ENCODE measurements around the gene RAPGEF1. TPM values are rescaled to one million over a fixed set of nuclear protein-coding genes. Genes with fewer than 3 reads are reported as not detected.

RAPGEF1 gene
- total RNA-seq, 1 experiment from 2014 or later: 55.6 TPM

DNA sequence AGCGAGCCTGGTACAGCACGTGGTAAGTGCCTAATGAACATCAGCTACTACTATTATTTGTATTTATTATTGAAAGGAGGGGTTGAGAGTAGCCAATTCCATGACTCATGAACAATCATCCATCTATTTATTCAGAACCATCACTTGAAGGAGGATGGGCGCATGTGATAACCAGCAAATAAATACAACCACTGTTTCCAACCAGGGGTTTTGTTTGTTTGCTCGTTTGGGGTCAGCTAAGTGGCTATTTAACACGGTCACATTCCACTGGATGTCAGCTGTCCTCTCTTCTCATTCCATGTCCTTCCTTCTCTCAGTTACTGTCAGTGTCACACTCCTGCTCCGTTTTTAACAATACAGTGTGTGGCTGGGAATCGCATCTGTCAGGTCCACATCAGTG, 8.6 kb downstream of the RAPGEF1 start:
- Histone ChIP-seq H3K9me3 (ENCODE audit: control insufficient read depth, low read depth, low read length) (no peaks in the 10 kb centered on the region), H3K4ac (ENCODE audit: low read depth, low read length) (no peak overlapping the region), H3K4me2 (ENCODE audit: insufficient read depth, insufficient read length, low read length) (no peak overlapping the region), H2BK120ac (ENCODE audit: low read depth, low read length, poor library complexity, severe bottlenecking) (no peak overlapping the region), H3K79me2 (ENCODE audit: insufficient read depth, low read length) (peaks cover 38% of the 10 kb centered on the region; the same call in 1 of the 2 replicates), H3K79me1 (ENCODE audit: insufficient read depth, low read depth, low read length, poor library complexity, severe bottlenecking) (no peaks in the 10 kb centered on the region), H3K23ac (ENCODE audit: insufficient read length, low read depth, low read length) (no peak overlapping the region), H2AFZ (ENCODE audit: low read length) (no peak overlapping the region), H2BK5ac (ENCODE audit: insufficient read length, low read length) (no peak overlapping the region), H3K23me2 (ENCODE audit: insufficient read length, low read depth, low read length, poor library complexity, severe bottlenecking) (no peaks in the 10 kb centered on the region), H4K91ac (ENCODE audit: insufficient read length, low read depth, low read length) (no peak overlapping the region), H3K14ac (ENCODE audit: insufficient read depth, low read length) (no peak overlapping the region), H4K8ac (replicated peaks; ENCODE audit: insufficient read length, low read depth, low read length) (no peak overlapping the region), H3K27ac (ENCODE audit: insufficient read length, low read depth, low read length) (no peak overlapping the region), H2BK12ac (ENCODE audit: insufficient read length, low read depth, low read length) (no peak overlapping the region), H4K5ac (ENCODE audit: insufficient read length, low read depth, low read length) (no peak overlapping the region), H4K20me1 (ENCODE audit: control insufficient read depth, insufficient read depth, insufficient read length) (no peaks in the 10 kb centered on the region), H3K18ac (ENCODE audit: insufficient read length, low read depth, low read length) (no peak overlapping the region), H3T11ph (ENCODE audit: low read length) (no peak overlapping the region), H2BK20ac (ENCODE audit: low read depth, low read length, poor library complexity, severe bottlenecking) (no peak overlapping the region), H3K56ac (ENCODE audit: insufficient read length, low read depth, low read length) (no peak overlapping the region), H3K9ac (ENCODE audit: extremely low read depth, insufficient read length, low read length) (no peak overlapping the region), H2BK15ac (ENCODE audit: low read depth, low read length) (no peak overlapping the region), H3K27me3 (ENCODE audit: insufficient read depth, low read length) (no peaks in the 10 kb centered on the region), H3K4me1 (ENCODE audit: insufficient read depth, low read length) (peaks cover 6% of the 10 kb centered on the region; the same call in 1 of the 2 replicates), H2AK5ac (ENCODE audit: insufficient read length, low read length) (no peak overlapping the region)
- TF ChIP-seq, protein P1, sequence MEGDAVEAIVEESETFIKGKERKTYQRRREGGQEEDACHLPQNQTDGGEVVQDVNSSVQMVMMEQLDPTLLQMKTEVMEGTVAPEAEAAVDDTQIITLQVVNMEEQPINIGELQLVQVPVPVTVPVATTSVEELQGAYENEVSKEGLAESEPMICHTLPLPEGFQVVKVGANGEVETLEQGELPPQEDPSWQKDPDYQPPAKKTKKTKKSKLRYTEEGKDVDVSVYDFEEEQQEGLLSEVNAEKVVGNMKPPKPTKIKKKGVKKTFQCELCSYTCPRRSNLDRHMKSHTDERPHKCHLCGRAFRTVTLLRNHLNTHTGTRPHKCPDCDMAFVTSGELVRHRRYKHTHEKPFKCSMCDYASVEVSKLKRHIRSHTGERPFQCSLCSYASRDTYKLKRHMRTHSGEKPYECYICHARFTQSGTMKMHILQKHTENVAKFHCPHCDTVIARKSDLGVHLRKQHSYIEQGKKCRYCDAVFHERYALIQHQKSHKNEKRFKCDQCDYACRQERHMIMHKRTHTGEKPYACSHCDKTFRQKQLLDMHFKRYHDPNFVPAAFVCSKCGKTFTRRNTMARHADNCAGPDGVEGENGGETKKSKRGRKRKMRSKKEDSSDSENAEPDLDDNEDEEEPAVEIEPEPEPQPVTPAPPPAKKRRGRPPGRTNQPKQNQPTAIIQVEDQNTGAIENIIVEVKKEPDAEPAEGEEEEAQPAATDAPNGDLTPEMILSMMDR (conservative IDR thresholded peaks at IDR 0.05): no peak
- Mint-ChIP-seq H3K4me1 (peaks cover 43 to 68% of the 10 kb centered on the region in 2 experiments), H3K9me3 (peaks cover 0 to 2% of the 10 kb centered on the region in 2 experiments; a peak in 2 of 5 replicates), H3K36me3 (ENCODE audit: insufficient read depth in 1 of 3, low read depth in 3 of 3) (peaks cover 4 to 14% (median 4%) of the 10 kb centered on the region in 3 experiments; a peak in 5 of 7 replicates), H3K27me3 (ENCODE audit: low read depth) (no peaks in the 10 kb centered on the region), H3K4me3 (no peak overlapping the region), H3K27ac (peak overlapping the region in 1 of 3 experiments; percentile 10; a peak in 2 of 7 replicates)
- WGBS (ENCODE audit: extremely low coverage, insufficient read length, low lambda C conversion rate): no CpG with 5 or more reads among the region's 7 CpGs
- DNase-seq: no peak

All from H9 (cell line).